Neural crest cell (in vitro differentiated cells): ENCODE measurements around the gene LRRC55. TPM values are rescaled to one million over a fixed set of nuclear protein-coding genes. Genes with fewer than 3 reads are reported as not detected.
A peak's percentile ranks its signal among the peaks of the same experiment; 100 is the strongest.

ENCODE experiments used
- DNase-seq: peaks from one replicate; pipeline ENCODE4 v3.0.0; 2021; ENCODE audit warnings: low read depth, mixed read lengths, low spot score
- H3K27ac Mint-ChIP-seq: one replicate; pipeline ENCODE4 v1.8.0; 2021; ENCODE audit warnings: mild to moderate bottlenecking, mixed read lengths; ENCODE audit not compliant: unreplicated experiment
- H3K27me3 Mint-ChIP-seq: 2 replicates; pipeline ENCODE4 v1.8.0; 2021; ENCODE audit warnings: low read depth, mild to moderate bottlenecking, mixed read lengths
- H3K36me3 Mint-ChIP-seq: 2 replicates; pipeline ENCODE4 v1.8.0; 2021; ENCODE audit warnings: low read depth, mild to moderate bottlenecking, mixed read lengths
- H3K4me1 Mint-ChIP-seq: 2 replicates; pipeline ENCODE4 v1.8.0; 2021; ENCODE audit warnings: mixed read lengths
- H3K4me3 Mint-ChIP-seq: one replicate; pipeline ENCODE4 v1.8.0; 2021; ENCODE audit warnings: mild to moderate bottlenecking, mixed read lengths
- H3K9me3 Mint-ChIP-seq: 2 replicates; pipeline ENCODE4 v1.8.0; 2021; ENCODE audit warnings: mixed read lengths
- total RNA-seq: library from RNA; stranded (reverse); gene quantifications from 2 replicates; pipeline ENCODE4 v1.2.1, GENCODE V29; 2021
- TF ChIP-seq, protein P1 (sequence below): fragments of 200-600 bp; sonication (generic); conservative IDR thresholded peaks from 2 replicates; pipeline ENCODE4 v1.5.0; 2021; ENCODE audit warnings: antibody characterized with exemption, mild to moderate bottlenecking

Gene LRRC55
- total RNA-seq, 1 donor from 2014 or later, result 6.4 TPM

DNA sequence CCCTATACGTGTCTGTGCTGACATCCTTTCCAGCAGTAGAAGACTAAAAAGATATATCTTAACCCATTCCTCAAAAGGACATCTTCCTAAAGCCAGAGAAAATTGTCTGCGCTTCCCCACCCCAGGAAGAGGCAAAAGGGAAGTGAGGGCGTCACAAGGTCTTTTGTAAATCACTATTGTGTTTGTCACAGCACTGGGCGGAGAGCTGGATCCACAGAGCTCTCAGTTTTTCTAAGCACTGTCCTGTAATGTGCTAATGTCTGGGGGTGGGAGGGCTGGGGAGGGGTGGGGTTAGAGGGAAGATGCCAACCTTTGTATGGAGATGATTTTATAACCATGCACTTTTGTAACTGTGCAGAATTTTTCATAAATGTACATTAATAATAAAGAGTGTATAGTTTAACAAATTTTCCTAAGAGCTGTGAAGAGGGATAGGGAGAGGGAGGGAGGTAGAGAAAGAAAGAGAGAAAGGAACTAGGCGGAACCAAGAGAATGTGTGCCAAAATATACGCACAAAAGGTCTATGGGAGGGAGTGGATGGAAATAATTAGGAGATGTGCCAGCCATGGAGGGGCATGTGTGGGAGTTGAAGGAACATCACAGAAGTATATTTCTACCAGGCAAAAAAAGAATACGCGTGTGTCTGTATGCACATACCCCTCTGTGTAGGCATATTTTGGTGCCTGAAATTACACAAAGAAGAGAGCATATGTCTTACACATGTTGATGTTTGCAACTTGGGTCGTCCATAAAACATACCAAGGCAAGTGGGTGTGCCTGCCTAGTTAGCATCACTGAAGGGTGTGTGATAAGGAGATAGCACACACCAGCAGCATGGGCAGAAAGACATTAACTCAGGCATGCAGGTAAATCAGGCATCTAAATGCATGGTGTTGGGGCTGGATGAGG, 9.8 kb downstream of the LRRC55 start:
- Mint-ChIP-seq H3K36me3 (peaks cover 4% of the 10 kb centered on the region), H3K27me3 (no peaks in the 10 kb centered on the region), H3K27ac (peak overlapping the region; percentile 16), H3K4me1 (peaks cover 12% of the 10 kb centered on the region), H3K9me3 (peaks cover 5% of the 10 kb centered on the region), H3K4me3 (no peak overlapping the region)
- no peak for DNase-seq
- TF ChIP-seq, protein P1, sequence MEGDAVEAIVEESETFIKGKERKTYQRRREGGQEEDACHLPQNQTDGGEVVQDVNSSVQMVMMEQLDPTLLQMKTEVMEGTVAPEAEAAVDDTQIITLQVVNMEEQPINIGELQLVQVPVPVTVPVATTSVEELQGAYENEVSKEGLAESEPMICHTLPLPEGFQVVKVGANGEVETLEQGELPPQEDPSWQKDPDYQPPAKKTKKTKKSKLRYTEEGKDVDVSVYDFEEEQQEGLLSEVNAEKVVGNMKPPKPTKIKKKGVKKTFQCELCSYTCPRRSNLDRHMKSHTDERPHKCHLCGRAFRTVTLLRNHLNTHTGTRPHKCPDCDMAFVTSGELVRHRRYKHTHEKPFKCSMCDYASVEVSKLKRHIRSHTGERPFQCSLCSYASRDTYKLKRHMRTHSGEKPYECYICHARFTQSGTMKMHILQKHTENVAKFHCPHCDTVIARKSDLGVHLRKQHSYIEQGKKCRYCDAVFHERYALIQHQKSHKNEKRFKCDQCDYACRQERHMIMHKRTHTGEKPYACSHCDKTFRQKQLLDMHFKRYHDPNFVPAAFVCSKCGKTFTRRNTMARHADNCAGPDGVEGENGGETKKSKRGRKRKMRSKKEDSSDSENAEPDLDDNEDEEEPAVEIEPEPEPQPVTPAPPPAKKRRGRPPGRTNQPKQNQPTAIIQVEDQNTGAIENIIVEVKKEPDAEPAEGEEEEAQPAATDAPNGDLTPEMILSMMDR, result no peak

DNA sequence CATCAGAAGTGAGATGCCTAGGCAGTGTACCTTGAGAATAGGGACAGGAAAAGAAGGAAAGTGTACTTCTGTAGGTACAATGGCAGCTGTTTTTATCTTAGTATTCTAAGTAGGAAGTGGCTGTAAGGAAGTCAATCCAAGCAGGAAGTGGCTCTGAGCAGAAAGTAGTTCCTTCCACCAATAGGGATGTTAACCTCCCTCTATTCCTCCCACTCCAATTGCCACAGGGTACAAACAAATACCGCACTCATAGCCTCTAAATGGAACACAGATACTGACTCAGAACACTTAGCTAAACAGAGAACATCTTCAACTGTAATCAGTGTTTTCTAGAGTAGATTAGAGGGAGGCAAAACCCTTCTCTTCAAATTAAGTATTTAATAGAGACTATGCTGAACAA, 10.6 kb downstream of the LRRC55 start:
- Mint-ChIP-seq H3K9me3 (peaks cover 5% of the 10 kb centered on the region), H3K4me3 (no peak overlapping the region), H3K4me1 (peaks cover 12% of the 10 kb centered on the region), H3K27me3 (no peaks in the 10 kb centered on the region), H3K27ac (no peak overlapping the region), H3K36me3 (peaks cover 4% of the 10 kb centered on the region)
- TF ChIP-seq, protein P1, result no peak
- no peak for DNase-seq

DNA sequence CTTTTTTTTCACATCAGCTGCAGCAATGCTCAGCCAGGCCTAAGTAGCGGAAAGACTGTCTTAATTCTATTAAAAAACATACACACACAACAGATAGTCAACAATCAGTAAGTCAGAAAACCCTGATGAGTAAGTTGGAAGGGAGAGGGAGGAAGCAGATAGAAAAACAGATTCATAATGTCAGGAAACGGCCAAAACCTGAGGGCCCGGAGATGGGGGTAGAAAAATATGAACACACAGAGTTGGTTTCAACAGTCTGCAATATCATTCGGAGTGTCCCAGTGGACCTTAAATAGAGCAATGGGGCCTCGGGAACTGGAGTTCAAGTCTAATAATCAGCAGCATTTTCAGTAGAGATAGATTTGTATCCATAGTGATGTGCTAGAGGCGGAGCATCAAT, 14.8 kb downstream of the LRRC55 start:
- H3K27ac Mint-ChIP-seq, result no peak overlapping the region
- DNase-seq, result no peak
- H3K36me3 Mint-ChIP-seq, result peaks cover 4% of the 10 kb centered on the region
- no peak overlapping the region for H3K4me3 Mint-ChIP-seq
- TF ChIP-seq, protein P1, result no peak
- no peaks in the 10 kb centered on the region for H3K27me3 Mint-ChIP-seq
- peaks cover 5% of the 10 kb centered on the region for H3K9me3 Mint-ChIP-seq
- H3K4me1 Mint-ChIP-seq, result peaks cover 23% of the 10 kb centered on the region

DNA sequence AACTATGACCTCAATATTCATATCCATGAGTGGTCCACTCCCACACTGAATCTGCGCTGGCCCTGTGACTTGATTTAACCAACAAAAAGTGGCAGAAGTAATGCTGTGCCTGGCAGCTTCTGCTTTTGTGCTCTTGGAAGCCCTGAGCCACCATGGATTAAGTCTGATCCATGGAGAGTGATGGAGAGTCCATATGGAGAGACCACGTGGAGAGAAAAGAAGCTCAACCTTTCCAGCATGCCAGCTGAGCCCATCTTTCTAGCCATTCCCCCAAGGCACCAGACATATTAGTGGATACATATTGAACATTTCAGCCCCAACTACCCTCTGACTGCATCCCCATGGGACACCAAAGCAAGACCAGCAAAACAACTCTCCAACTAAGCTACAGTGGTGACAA, 16.0 kb downstream of the LRRC55 start:
- H3K36me3 Mint-ChIP-seq, result peaks cover 4% of the 10 kb centered on the region
- H3K27ac Mint-ChIP-seq, result no peak overlapping the region
- H3K9me3 Mint-ChIP-seq, result peaks cover 5% of the 10 kb centered on the region
- TF ChIP-seq, protein P1, result no peak
- H3K4me3 Mint-ChIP-seq, result no peak overlapping the region
- DNase-seq, result no peak
- H3K4me1 Mint-ChIP-seq, result peaks cover 24% of the 10 kb centered on the region
- H3K27me3 Mint-ChIP-seq, result no peaks in the 10 kb centered on the region

DNA sequence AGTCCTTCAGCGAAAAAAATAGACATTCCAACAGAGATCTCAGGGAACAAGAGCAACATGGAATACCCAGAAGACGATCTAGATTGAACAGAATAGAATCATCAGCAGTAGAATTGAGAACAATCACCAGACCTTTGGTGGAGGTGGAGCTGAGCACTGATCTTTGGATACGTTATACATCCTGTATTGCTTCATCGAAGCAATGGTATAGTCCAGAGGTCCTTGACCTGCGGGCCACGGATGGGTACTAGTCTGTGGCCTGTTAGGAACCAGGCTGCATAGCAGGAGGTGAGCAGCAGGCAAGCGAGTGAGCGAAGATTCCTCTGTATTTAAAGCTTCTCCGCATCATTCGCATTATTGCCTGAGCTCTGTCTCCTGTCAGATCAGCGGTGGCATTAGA, 17.6 kb downstream of the LRRC55 start:
- TF ChIP-seq, protein P1, result no peak
- DNase-seq, result no peak
- Mint-ChIP-seq H3K36me3 (no peaks in the 10 kb centered on the region), H3K4me1 (peaks cover 24% of the 10 kb centered on the region), H3K27ac (no peak overlapping the region), H3K9me3 (no peaks in the 10 kb centered on the region), H3K4me3 (no peak overlapping the region), H3K27me3 (no peaks in the 10 kb centered on the region)
